ENCODE results near the gene ATG14.
A peak's percentile ranks its signal among the peaks of the same experiment; 100 is the strongest.
"Not testable (repeated sequence)": the region's sequence is repeated elsewhere in the genome, so short reads cannot be mapped to it uniquely, and the experiment has no call there.

ATG14 gene

GRCh38 chr14:55432628-55433027 lies 21.0 kb upstream of the ATG14 start:
- no peak overlapping the region for H3K4me3 ChIP-seq (ENCODE audit: low read depth, low read length)
- TF ChIP-seq CTCF (IDR thresholded peaks at IDR 0.05; ENCODE audit: low read depth, low read length): no peak

- peak; percentile 37; the same call in 1 of the 2 replicates for TF ChIP-seq CTCF (IDR thresholded peaks at IDR 0.05; ENCODE audit: low read depth, low read length)
These were observed 18.5 kb upstream of the ATG14 start for GRCh38 chr14:55430024-55430690.

GRCh38 chr14:55427439-55427838 lies 15.8 kb upstream of the ATG14 start:
- no peak for TF ChIP-seq CTCF (IDR thresholded peaks at IDR 0.05; ENCODE audit: low read depth, low read length)
- H3K4me3 ChIP-seq (ENCODE audit: low read depth, low read length): no peak overlapping the region

More at GRCh38 chr14:55430024-55430690, 18.5 kb upstream of the ATG14 start:
- H3K4me3 ChIP-seq (ENCODE audit: low read depth, low read length): no peak overlapping the region

GRCh38 chr14:55426891-55427290 lies 15.3 kb upstream of the ATG14 start:
- TF ChIP-seq CTCF (IDR thresholded peaks at IDR 0.05; ENCODE audit: low read depth, low read length): no peak
- H3K4me3 ChIP-seq (ENCODE audit: low read depth, low read length): no peak overlapping the region

GRCh38 chr14:55425091-55425490 lies 13.5 kb upstream of the ATG14 start:
- no peak overlapping the region for H3K4me3 ChIP-seq (ENCODE audit: low read depth, low read length)
- TF ChIP-seq CTCF (IDR thresholded peaks at IDR 0.05; ENCODE audit: low read depth, low read length): 0 out of 2 replicates have a peak, but pooled peaks have one; percentile 17

GRCh38 chr14:55423969-55424368 lies 12.3 kb upstream of the ATG14 start:
- no peak for TF ChIP-seq CTCF (IDR thresholded peaks at IDR 0.05; ENCODE audit: low read depth, low read length)
- no peak overlapping the region for H3K4me3 ChIP-seq (ENCODE audit: low read depth, low read length)

- H3K4me3 ChIP-seq (ENCODE audit: low read depth, low read length): not testable (repeated sequence)
These were observed 10.7 kb upstream of the ATG14 start for GRCh38 chr14:55422338-55422737.

GRCh38 chr14:55419663-55420062 lies 8.0 kb upstream of the ATG14 start:
- no peak for TF ChIP-seq CTCF (IDR thresholded peaks at IDR 0.05; ENCODE audit: low read depth, low read length)
- no peak overlapping the region for H3K4me3 ChIP-seq (ENCODE audit: low read depth, low read length)

Measured in WI38 (cell line).